Transverse colon (tissue), 4 donors: ENCODE data around the gene ABCC10.
"Not testable (repeated sequence)": the region's sequence is repeated elsewhere in the genome, so short reads cannot be mapped to it uniquely, and the experiment has no call there.

Experiments used
- EP300 ChIP-seq: sonication (generic); formaldehyde crosslinking; IDR thresholded peaks from one replicate; pipeline ENCODE4 v1.6.1; 2017; ENCODE audit warnings: antibody characterized with exemption, low read depth
- POLR2AphosphoS5 ChIP-seq, 3 donors: sonication (generic); formaldehyde crosslinking; IDR thresholded peaks; one replicate each; pipeline ENCODE4 v1.6.1; 2016; ENCODE audit warnings: antibody characterized with exemption in 3 of 3
- TF ChIP-seq, protein P1 (sequence below), 5 experiments: fragments of 200-600 bp in 3 of 5; fragments of 450-650 bp in 2 of 5; sonication (generic) in 3 of 5; IDR thresholded peaks; 1 replicate in 2 of 5; 2 replicates in 3 of 5; pipeline ENCODE4 v1.5.1; 2016 to 2017; ENCODE audit warnings: antibody characterized with exemption in 5 of 5, inconsistent platforms in 3 of 5, mild to moderate bottlenecking in 2 of 5, moderate library complexity in 1 of 5

DNA sequence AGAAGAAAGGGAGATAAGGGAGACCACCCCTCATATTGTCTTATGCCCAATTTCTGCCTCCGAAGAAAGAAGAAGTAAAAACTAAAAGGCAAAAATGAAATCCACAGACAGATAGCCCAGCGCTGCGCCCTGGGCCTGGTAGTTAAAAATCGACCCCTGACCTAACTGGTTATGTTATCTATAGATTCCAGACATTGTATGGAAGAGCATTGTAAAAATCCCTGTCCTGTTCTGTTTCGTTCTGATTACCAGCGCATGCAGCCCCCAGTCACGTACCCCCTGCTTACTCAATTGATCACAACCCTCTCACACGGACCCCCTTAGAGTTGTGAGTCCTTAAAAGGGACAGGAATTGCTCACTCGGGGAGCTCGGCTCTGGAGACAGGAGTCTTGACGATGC lies 34.2 kb upstream of the ABCC10 start:
- TF ChIP-seq, protein P1, sequence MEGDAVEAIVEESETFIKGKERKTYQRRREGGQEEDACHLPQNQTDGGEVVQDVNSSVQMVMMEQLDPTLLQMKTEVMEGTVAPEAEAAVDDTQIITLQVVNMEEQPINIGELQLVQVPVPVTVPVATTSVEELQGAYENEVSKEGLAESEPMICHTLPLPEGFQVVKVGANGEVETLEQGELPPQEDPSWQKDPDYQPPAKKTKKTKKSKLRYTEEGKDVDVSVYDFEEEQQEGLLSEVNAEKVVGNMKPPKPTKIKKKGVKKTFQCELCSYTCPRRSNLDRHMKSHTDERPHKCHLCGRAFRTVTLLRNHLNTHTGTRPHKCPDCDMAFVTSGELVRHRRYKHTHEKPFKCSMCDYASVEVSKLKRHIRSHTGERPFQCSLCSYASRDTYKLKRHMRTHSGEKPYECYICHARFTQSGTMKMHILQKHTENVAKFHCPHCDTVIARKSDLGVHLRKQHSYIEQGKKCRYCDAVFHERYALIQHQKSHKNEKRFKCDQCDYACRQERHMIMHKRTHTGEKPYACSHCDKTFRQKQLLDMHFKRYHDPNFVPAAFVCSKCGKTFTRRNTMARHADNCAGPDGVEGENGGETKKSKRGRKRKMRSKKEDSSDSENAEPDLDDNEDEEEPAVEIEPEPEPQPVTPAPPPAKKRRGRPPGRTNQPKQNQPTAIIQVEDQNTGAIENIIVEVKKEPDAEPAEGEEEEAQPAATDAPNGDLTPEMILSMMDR (IDR thresholded peaks at IDR 0.05) = not testable (repeated sequence)
- not testable (repeated sequence) for TF ChIP-seq EP300; POLR2AphosphoS5 (IDR thresholded peaks at IDR 0.05)
